Measurements from ENCODE around the gene GRIA1. TPM values are rescaled to one million over a fixed set of nuclear protein-coding genes. Genes with fewer than 3 reads are reported as not detected.

GRIA1 gene
- total RNA-seq, 3 donors from 2014 or later (not counting 1 experiment from before 2014, with no cell fraction given) = not detected

DNA sequence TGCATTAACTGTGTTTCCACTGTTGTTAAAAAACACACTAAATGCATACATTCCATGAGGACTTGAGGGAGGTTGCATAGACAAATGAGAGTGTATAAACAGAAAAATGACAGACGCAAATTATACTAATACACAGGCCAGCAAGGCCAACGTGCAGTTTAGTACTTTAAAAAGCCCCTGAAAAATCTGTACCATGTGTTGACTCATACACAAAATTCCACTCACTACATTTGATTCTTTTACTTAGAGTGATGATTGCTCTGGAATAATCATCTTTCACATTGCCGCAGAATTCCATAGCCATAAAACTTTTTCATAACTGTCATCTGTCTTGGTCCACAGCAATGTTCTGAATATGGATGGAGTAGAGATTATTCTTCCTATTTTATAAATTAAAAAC is 332.6 kb downstream of the GRIA1 start:
- 80% methylated on average over 1 of the region's 3 CpGs for WGBS (ENCODE audit: insufficient coverage)
- no peak overlapping the region for H3K4me3 Mint-ChIP-seq
- Histone ChIP-seq H3K36me3 (ENCODE audit: control insufficient read depth, insufficient read depth, low read length) (no peaks in the 10 kb centered on the region), H3K27ac (ENCODE audit: low read length) (no peak overlapping the region), H3K27me3 (ENCODE audit: control insufficient read depth, insufficient read depth, low read length) (no peaks in the 10 kb centered on the region), H3K4me1 (ENCODE audit: control insufficient read depth, insufficient read depth, low read length) (no peaks in the 10 kb centered on the region), H3K4me3 (ENCODE audit: low read length) (no peak overlapping the region), H3K9me3 (ENCODE audit: control insufficient read depth, insufficient read depth, low read length) (no peaks in the 10 kb centered on the region)
- H3K9me3 Mint-ChIP-seq = no peaks in the 10 kb centered on the region
- H3K4me1 Mint-ChIP-seq = no peaks in the 10 kb centered on the region
- DNase-seq = no peak
- ATAC-seq = no peak
- intact Hi-C loops (cut with micrococcal nuclease) = loop anchor here (10.0 kb wide), 1 partner anchor 142 kb away; no protein-coding TSS in a partner anchor
- no peaks in the 10 kb centered on the region for H3K36me3 Mint-ChIP-seq
- H3K27me3 Mint-ChIP-seq (ENCODE audit: low read depth in 2 of 2) = peaks cover 4 to 14% of the 10 kb centered on the region in 2 donors
- TF ChIP-seq CTCF (IDR thresholded peaks at IDR 0.05) = no peak
- H3K27ac Mint-ChIP-seq = no peak overlapping the region

DNA sequence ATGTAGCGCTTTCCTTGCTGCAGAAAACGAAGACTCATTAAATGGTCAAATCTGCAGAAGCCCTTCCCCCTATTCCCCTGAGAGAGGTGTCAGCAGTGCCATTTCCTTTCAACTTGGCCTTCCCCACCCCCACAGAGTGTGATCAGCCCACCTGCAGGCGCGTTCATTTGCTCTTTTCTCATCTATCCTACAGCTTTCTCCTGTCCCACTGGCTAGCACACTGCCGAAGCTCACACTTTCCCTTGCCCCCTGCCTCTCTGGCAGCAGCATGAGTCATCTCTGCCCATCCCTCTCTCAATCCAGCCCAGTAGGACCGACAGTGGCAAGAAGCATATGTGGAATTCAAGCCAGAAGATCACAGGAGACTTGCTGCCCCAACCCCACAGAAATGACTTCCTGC is 334.4 kb downstream of the GRIA1 start:
- WGBS (ENCODE audit: insufficient coverage) = 68% methylated on average over 6 of the region's 6 CpGs
- intact Hi-C loops (cut with micrococcal nuclease) = loop anchor here (10.0 kb wide), 1 partner anchor 140 kb away; no protein-coding TSS in a partner anchor
- H3K4me3 Mint-ChIP-seq = no peak overlapping the region

GRCh38 chr5:153827397-153827796 is 336.9 kb downstream of the GRIA1 start:
- Mint-ChIP-seq H3K9me3 (peaks cover 0 to 3% of the 10 kb centered on the region in 2 donors), H3K4me3 (no peak overlapping the region), H3K36me3 (no peaks in the 10 kb centered on the region), H3K27ac (no peak overlapping the region), H3K27me3 (ENCODE audit: low read depth in 2 of 2) (peaks cover 8 to 14% of the 10 kb centered on the region in 2 donors), H3K4me1 (no peaks in the 10 kb centered on the region)
- intact Hi-C loops (cut with micrococcal nuclease) = loop anchor here (10.0 kb wide), 1 partner anchor 137 kb away; no protein-coding TSS in a partner anchor
- Histone ChIP-seq H3K4me1 (ENCODE audit: control insufficient read depth, insufficient read depth, low read length) (no peaks in the 10 kb centered on the region), H3K9me3 (ENCODE audit: control insufficient read depth, insufficient read depth, low read length) (no peaks in the 10 kb centered on the region), H3K36me3 (ENCODE audit: control insufficient read depth, insufficient read depth, low read length) (no peaks in the 10 kb centered on the region), H3K27me3 (ENCODE audit: control insufficient read depth, insufficient read depth, low read length) (no peaks in the 10 kb centered on the region), H3K4me3 (ENCODE audit: low read length) (no peak overlapping the region), H3K27ac (ENCODE audit: low read length) (no peak overlapping the region)
- WGBS (ENCODE audit: insufficient coverage) = 87% methylated on average over 4 of the region's 4 CpGs
- ATAC-seq = no peak
- no peak for DNase-seq
- no peak for TF ChIP-seq CTCF (IDR thresholded peaks at IDR 0.05)

More for the DNA sequence above, 334.4 kb downstream of the GRIA1 start:
- Mint-ChIP-seq H3K27me3 (ENCODE audit: low read depth in 2 of 2) (peaks cover 12 to 14% of the 10 kb centered on the region in 2 donors), H3K27ac (no peak overlapping the region), H3K4me1 (no peaks in the 10 kb centered on the region), H3K36me3 (no peaks in the 10 kb centered on the region), H3K9me3 (peaks cover 0 to 3% of the 10 kb centered on the region in 2 donors)
- H3K4me1 ChIP-seq (ENCODE audit: control insufficient read depth, insufficient read depth, low read length) = no peaks in the 10 kb centered on the region
- H3K27me3 ChIP-seq (ENCODE audit: control insufficient read depth, insufficient read depth, low read length) = no peaks in the 10 kb centered on the region
- ATAC-seq = no peak
- no peak overlapping the region for H3K4me3 ChIP-seq (ENCODE audit: low read length)
- no peak for DNase-seq
- no peaks in the 10 kb centered on the region for H3K36me3 ChIP-seq (ENCODE audit: control insufficient read depth, insufficient read depth, low read length)
- H3K27ac ChIP-seq (ENCODE audit: low read length) = no peak overlapping the region
- no peaks in the 10 kb centered on the region for H3K9me3 ChIP-seq (ENCODE audit: control insufficient read depth, insufficient read depth, low read length)
- no peak for TF ChIP-seq CTCF (IDR thresholded peaks at IDR 0.05)

DNA sequence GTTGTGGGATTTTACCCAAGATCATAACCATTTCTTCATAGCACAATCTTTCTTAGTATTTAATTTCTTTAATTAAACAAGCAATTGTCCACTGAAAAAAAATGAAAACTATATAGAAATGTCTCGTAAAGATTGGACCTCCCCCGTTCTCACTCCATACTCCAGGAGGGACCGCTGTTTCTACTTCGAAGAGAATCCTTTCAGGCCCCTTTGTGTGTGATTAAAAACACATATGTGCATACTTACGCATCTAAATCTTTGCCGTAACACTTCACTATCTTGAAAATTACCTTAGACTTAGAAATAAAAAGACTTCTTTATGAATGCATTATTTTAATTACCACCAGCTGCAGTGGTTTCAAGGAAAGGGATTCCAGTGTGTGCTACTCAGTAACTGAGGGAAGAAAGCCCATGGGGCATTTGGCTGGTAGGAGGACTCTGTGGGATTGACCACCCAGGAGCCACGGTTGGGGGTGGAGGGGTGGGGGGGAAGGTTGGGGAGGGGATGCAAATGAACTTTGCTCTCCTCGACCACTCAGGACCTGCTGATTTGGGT is 339.1 kb downstream of the GRIA1 start:
- no peaks in the 10 kb centered on the region for H3K36me3 Mint-ChIP-seq
- H3K27ac ChIP-seq (ENCODE audit: low read length) = no peak overlapping the region

More for the DNA sequence above, 339.1 kb downstream of the GRIA1 start:
- Mint-ChIP-seq H3K9me3 (peaks cover 0 to 3% of the 10 kb centered on the region in 2 donors), H3K4me1 (no peaks in the 10 kb centered on the region), H3K27ac (no peak overlapping the region), H3K4me3 (no peak overlapping the region), H3K27me3 (ENCODE audit: low read depth in 2 of 2) (peaks cover 7 to 14% of the 10 kb centered on the region in 2 donors)
- intact Hi-C loops (cut with micrococcal nuclease) = loop anchor here (10.0 kb wide), 1 partner anchor 135 kb away; no protein-coding TSS in a partner anchor
- no peak for TF ChIP-seq CTCF (IDR thresholded peaks at IDR 0.05)
- DNase-seq (no peak), ATAC-seq (no peak)
- Histone ChIP-seq H3K4me3 (ENCODE audit: low read length) (no peak overlapping the region), H3K4me1 (ENCODE audit: control insufficient read depth, insufficient read depth, low read length) (no peaks in the 10 kb centered on the region), H3K9me3 (ENCODE audit: control insufficient read depth, insufficient read depth, low read length) (no peaks in the 10 kb centered on the region), H3K36me3 (ENCODE audit: control insufficient read depth, insufficient read depth, low read length) (no peaks in the 10 kb centered on the region), H3K27me3 (ENCODE audit: control insufficient read depth, insufficient read depth, low read length) (no peaks in the 10 kb centered on the region)
- WGBS (ENCODE audit: insufficient coverage) = 66% methylated on average over 5 of the region's 8 CpGs
